OCI-LY1 (cell line): ENCODE data around the gene MFSD6.

Source experiments
- H2AFZ ChIP-seq: fragments of 200-600 bp; sonication (generic), shearing (Covaris generic); 2 replicates; pipeline ENCODE4 v1.6.0; 2014; ENCODE audit warnings: antibody characterized with exemption, mild to moderate bottlenecking, low read length
- H3F3A ChIP-seq: fragments of 200-600 bp; sonication (generic), shearing (Covaris generic); 2 replicates; pipeline ENCODE4 v1.6.0; 2014; ENCODE audit warnings: mild to moderate bottlenecking, antibody characterized with exemption, low read length, moderate library complexity; ENCODE audit not compliant: insufficient read depth
- H3K27ac ChIP-seq: fragments of 200-600 bp; sonication (generic); 2 replicates; pipeline ENCODE4 v1.5.1; 2014; ENCODE audit warnings: low read length, mixed run types, mild to moderate bottlenecking, low read depth; ENCODE audit not compliant: poor library complexity, severe bottlenecking
- H3K27me3 ChIP-seq: fragments of 200-600 bp; sonication (generic); 2 replicates; pipeline ENCODE4 v1.6.0; 2014; ENCODE audit warnings: antibody characterized with exemption, mild to moderate bottlenecking, low read length, moderate library complexity; ENCODE audit not compliant: insufficient read depth
- H3K36me3 ChIP-seq: fragments of 200-600 bp; sonication (generic); 2 replicates; pipeline ENCODE4 v1.6.1; 2014; ENCODE audit warnings: mild to moderate bottlenecking, antibody characterized with exemption, low read length, moderate library complexity, mixed read lengths; ENCODE audit not compliant: insufficient read depth
- H3K4me1 ChIP-seq: fragments of 200-600 bp; sonication (generic); 2 replicates; pipeline ENCODE4 v1.5.1; 2014; ENCODE audit warnings: mild to moderate bottlenecking, low read length, moderate library complexity; ENCODE audit not compliant: insufficient read depth, severe bottlenecking
- H3K4me2 ChIP-seq: fragments of 200-600 bp; sonication (generic), shearing (Covaris generic); 2 replicates; pipeline ENCODE4 v1.6.1; 2014; ENCODE audit warnings: low read length
- H3K4me3 ChIP-seq: fragments of 200-600 bp; sonication (generic); 2 replicates; pipeline ENCODE4 v1.5.1; 2014; ENCODE audit warnings: low read length, low read depth, mild to moderate bottlenecking, mixed read lengths; ENCODE audit not compliant: poor library complexity, severe bottlenecking
- H3K79me2 ChIP-seq: fragments of 200-600 bp; shearing (Covaris generic); 2 replicates; pipeline ENCODE4 v1.6.1; 2016; ENCODE audit warnings: mixed run types, low read length, mixed read lengths; ENCODE audit not compliant: insufficient read depth
- H3K9ac ChIP-seq: fragments of 200-600 bp; sonication (generic), shearing (Covaris generic); 2 replicates; pipeline ENCODE4 v1.6.1; 2014; ENCODE audit warnings: mild to moderate bottlenecking, low read length, mixed read lengths
- H3K9me2 ChIP-seq: fragments of 200-600 bp; sonication (generic), shearing (Covaris generic); 2 replicates; pipeline ENCODE4 v1.6.1; 2014; ENCODE audit warnings: low read depth, mild to moderate bottlenecking, low read length, mixed read lengths
- H3K9me3 ChIP-seq: fragments of 200-600 bp; shearing (Covaris generic); 2 replicates; pipeline ENCODE4 v1.6.1; 2014; ENCODE audit warnings: low read length, mixed read lengths
- H4K20me1 ChIP-seq: fragments of 200-600 bp; sonication (generic), shearing (Covaris generic); 2 replicates; pipeline ENCODE4 v1.6.0; 2016; ENCODE audit warnings: mild to moderate bottlenecking, low read length; ENCODE audit not compliant: insufficient read depth
- EZH2 ChIP-seq: fragments of 200-600 bp; sonication (generic), shearing (Covaris generic); IDR thresholded peaks from 2 replicates; pipeline ENCODE4 v1.8.0; 2017; ENCODE audit warnings: borderline replicate concordance, mixed run types, mild to moderate bottlenecking, antibody characterized with exemption, low read length, moderate library complexity, mixed read lengths
- TF ChIP-seq, protein P1 (sequence below): fragments of 200-600 bp; sonication (generic), shearing (Covaris generic); IDR thresholded peaks from 2 replicates; pipeline ENCODE4 v1.5.1; 2017; ENCODE audit warnings: mild to moderate bottlenecking, antibody characterized with exemption, low read length, moderate library complexity, mixed read lengths

MFSD6 gene

DNA sequence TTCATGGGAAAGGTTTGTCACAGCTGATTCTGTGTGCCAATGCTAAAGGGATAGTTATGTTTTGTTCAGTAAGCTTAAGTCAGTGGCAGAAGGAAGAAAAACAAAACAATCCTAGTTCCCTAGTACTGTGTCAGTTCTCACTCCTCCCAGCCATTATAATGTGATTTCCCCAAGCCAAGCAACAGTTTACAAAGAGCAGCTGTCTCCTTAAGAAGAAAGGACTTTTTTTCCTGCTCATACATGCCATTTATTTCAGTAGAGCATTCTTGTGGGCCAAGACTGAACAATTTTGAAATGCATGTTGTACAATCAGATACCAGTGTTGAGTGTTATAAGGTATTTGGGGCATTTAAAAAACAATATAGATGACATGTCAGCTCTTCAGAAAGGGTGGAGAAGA, 74.3 kb downstream of the MFSD6 start:
- no peaks in the 10 kb centered on the region for H3K79me2 ChIP-seq
- H3K9me3 ChIP-seq: no peaks in the 10 kb centered on the region
- no peaks in the 10 kb centered on the region for H3K36me3 ChIP-seq
- H3K4me2 ChIP-seq: no peak overlapping the region
- H3F3A ChIP-seq: no peaks in the 10 kb centered on the region
- no peaks in the 10 kb centered on the region for H3K27me3 ChIP-seq
- no peaks in the 10 kb centered on the region for H4K20me1 ChIP-seq
- no peak overlapping the region for H3K27ac ChIP-seq
- TF ChIP-seq, protein P1, sequence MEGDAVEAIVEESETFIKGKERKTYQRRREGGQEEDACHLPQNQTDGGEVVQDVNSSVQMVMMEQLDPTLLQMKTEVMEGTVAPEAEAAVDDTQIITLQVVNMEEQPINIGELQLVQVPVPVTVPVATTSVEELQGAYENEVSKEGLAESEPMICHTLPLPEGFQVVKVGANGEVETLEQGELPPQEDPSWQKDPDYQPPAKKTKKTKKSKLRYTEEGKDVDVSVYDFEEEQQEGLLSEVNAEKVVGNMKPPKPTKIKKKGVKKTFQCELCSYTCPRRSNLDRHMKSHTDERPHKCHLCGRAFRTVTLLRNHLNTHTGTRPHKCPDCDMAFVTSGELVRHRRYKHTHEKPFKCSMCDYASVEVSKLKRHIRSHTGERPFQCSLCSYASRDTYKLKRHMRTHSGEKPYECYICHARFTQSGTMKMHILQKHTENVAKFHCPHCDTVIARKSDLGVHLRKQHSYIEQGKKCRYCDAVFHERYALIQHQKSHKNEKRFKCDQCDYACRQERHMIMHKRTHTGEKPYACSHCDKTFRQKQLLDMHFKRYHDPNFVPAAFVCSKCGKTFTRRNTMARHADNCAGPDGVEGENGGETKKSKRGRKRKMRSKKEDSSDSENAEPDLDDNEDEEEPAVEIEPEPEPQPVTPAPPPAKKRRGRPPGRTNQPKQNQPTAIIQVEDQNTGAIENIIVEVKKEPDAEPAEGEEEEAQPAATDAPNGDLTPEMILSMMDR: no peak
- TF ChIP-seq EZH2: no peak
- H2AFZ ChIP-seq: no peak overlapping the region
- no peaks in the 10 kb centered on the region for H3K9me2 ChIP-seq
- H3K4me3 ChIP-seq: no peak overlapping the region
- no peaks in the 10 kb centered on the region for H3K4me1 ChIP-seq
- no peak overlapping the region for H3K9ac ChIP-seq

DNA sequence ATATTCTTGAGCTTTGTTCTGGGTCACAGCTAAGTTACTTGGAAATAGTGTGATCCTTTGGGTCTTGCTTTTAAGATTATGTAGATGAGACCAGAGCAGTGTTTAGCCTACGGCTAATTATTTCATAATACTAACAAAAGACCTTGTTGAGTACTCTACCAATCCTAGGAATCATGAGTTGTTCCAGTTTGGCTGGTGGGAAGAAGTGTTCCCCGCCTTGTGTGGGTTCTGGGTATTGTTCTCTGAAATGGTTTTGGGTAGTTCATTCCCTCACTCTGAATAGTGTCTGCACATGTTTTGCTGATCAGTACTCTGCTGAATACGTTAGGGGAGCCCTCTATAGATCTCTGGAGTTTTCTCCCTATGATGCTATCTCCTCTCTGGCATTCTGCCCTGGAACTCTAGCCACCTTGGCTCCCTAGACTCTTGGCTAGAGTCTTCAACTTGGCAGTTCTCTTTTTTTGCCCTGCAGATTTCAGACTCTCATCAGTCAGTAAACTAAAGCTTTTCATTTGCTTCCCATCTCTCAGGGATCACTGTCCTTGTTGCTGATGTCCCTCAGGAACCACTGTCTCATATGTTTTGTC, 78.0 kb downstream of the MFSD6 start:
- Histone ChIP-seq H3K4me2 (no peak overlapping the region), H3K36me3 (peaks cover 4% of the 10 kb centered on the region), H3K79me2 (no peaks in the 10 kb centered on the region), H3K4me3 (no peak overlapping the region), H4K20me1 (no peaks in the 10 kb centered on the region), H3K27me3 (no peaks in the 10 kb centered on the region), H3K9me3 (no peaks in the 10 kb centered on the region), H3K9me2 (no peaks in the 10 kb centered on the region), H3K4me1 (no peaks in the 10 kb centered on the region), H3F3A (no peaks in the 10 kb centered on the region), H3K9ac (no peak overlapping the region), H3K27ac (no peak overlapping the region), H2AFZ (no peak overlapping the region)
- TF ChIP-seq EZH2: no peak
- TF ChIP-seq, protein P1: no peak

GRCh38 chr2:190488516-190489233, 80.5 kb downstream of the MFSD6 start:
- Histone ChIP-seq H3K79me2 (no peaks in the 10 kb centered on the region), H3K4me2 (no peak overlapping the region), H3K4me1 (no peaks in the 10 kb centered on the region), H3K36me3 (peaks cover 16% of the 10 kb centered on the region), H4K20me1 (no peaks in the 10 kb centered on the region), H3K27me3 (no peaks in the 10 kb centered on the region), H3K27ac (no peak overlapping the region), H3K9me2 (no peaks in the 10 kb centered on the region), H2AFZ (no peak overlapping the region), H3F3A (no peaks in the 10 kb centered on the region), H3K9me3 (no peaks in the 10 kb centered on the region), H3K9ac (no peak overlapping the region), H3K4me3 (no peak overlapping the region)
- TF ChIP-seq, protein P1: no peak
- TF ChIP-seq EZH2: no peak
